Epidermal melanocyte (primary cell): Measurements from ENCODE around the gene FBXO21.

Experiments
- DNase-seq: peaks from one replicate; pipeline ENCODE4 v3.0.0; 2011; ENCODE audit warnings: low spot score; ENCODE audit not compliant: insufficient read length

The FBXO21 gene

GRCh38 chr12:117166107-117166506 is 24.2 kb downstream of the FBXO21 start:
- DNase-seq, result no peak

GRCh38 chr12:117165342-117165741 is 24.9 kb downstream of the FBXO21 start:
- no peak for DNase-seq

GRCh38 chr12:117162633-117163032 is 27.6 kb downstream of the FBXO21 start:
- DNase-seq, result no peak

- no peak for DNase-seq
Observed at GRCh38 chr12:117162167-117162539, 28.1 kb downstream of the FBXO21 start.

GRCh38 chr12:117161460-117162166 is 28.7 kb downstream of the FBXO21 start:
- DNase-seq, result no peak

GRCh38 chr12:117159674-117160073 is 30.6 kb downstream of the FBXO21 start:
- DNase-seq, result no peak

- DNase-seq, result no peak
Observed at GRCh38 chr12:117158911-117159553, 31.2 kb downstream of the FBXO21 start.

- no peak for DNase-seq
Observed at GRCh38 chr12:117158096-117158495, 32.2 kb downstream of the FBXO21 start.

- DNase-seq, result no peak
Observed at GRCh38 chr12:117155278-117156060, 34.8 kb downstream of the FBXO21 start.

GRCh38 chr12:117152793-117153775 is 37.2 kb downstream of the FBXO21 start:
- no peak for DNase-seq

- DNase-seq, result no peak
Observed at GRCh38 chr12:117151403-117152031, 38.8 kb downstream of the FBXO21 start.

GRCh38 chr12:117149431-117149830 is 40.8 kb downstream of the FBXO21 start:
- DNase-seq, result no peak

- no peak for DNase-seq
Observed at GRCh38 chr12:117148642-117149041, 41.6 kb downstream of the FBXO21 start.

- DNase-seq, result no peak
Observed at GRCh38 chr12:117147639-117148038, 42.6 kb downstream of the FBXO21 start.

GRCh38 chr12:117145597-117146154 is 44.6 kb downstream of the FBXO21 start:
- no peak for DNase-seq

GRCh38 chr12:117144599-117144998 is 45.7 kb downstream of the FBXO21 start:
- DNase-seq, result no peak

GRCh38 chr12:117143008-117143532 is 47.2 kb downstream of the FBXO21 start:
- DNase-seq, result no peak

- no peak for DNase-seq
Observed at GRCh38 chr12:117142094-117142493, 48.2 kb downstream of the FBXO21 start.

GRCh38 chr12:117141097-117141898 is 49.0 kb downstream of the FBXO21 start:
- DNase-seq, result no peak
